ENCODE measurements around the gene PIF1. TPM values are rescaled to one million over a fixed set of nuclear protein-coding genes. Genes with fewer than 3 reads are reported as not detected.
"Not testable (repeated sequence)": the region's sequence is repeated elsewhere in the genome, so short reads cannot be mapped to it uniquely, and the experiment has no call there.

The PIF1 gene
- total RNA-seq, 1 donor from 2014 or later: 5.4 TPM

DNA sequence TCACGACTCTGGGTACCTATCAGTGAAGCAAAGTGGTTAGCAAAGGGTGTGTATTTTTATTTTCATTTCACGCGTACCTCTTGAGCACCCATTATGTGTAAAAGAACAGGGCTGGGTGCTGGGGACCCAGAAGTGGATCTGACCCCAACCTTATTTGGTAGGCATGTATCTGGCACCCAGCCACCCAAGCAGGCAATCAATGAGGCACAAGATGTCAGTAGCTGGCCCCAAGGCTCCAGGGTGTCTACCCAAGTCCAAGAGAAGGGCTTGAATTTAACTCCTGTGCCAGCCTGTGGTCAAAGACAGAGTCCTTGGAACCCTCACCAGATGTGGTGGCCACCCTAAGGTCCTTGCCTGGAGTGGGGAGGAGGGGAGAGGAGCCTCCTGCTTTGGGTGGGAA is 22.0 kb upstream of the PIF1 start:
- no peak for DNase-seq

GRCh38 chr15:64847016-64847415 is 21.6 kb upstream of the PIF1 start:
- no peak for DNase-seq

DNA sequence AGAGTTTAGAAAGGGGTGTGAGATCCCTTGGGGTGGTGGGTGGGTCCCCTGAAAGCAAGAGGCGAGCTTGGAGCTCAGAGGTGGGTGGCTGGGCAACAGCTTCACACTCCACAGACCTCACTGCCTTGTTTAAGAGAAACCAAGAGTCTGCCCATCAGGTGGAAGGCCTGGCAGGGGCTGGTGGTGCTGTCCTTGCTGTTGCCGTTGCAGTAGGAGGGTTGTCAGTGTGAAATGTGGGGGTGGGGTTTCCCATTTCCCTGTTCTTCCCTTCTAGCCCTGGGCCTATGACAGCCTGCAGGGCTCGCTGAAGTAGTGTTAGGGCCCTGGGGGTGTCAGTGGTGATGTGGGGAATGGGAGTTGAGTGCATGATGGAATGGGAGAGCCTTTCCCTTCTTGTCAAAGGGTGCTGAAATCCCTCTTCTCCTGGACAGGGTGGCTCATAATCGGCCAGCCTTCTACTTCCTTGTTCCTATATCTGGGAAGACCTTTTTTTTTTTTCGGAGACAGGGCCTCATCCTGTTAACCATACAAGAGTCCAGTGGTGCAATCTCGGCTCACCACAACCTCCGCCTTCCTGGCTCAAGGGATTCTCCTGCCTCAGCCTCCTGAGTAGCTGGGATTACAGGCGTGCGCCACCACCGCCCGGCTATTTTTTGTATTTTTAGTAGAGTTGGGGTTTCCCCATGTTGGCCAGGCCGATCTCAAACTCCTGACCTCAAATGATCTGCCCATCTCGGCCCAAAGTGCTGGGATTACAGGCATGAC is 20.6 kb upstream of the PIF1 start:
- DNase-seq: no peak

DNA sequence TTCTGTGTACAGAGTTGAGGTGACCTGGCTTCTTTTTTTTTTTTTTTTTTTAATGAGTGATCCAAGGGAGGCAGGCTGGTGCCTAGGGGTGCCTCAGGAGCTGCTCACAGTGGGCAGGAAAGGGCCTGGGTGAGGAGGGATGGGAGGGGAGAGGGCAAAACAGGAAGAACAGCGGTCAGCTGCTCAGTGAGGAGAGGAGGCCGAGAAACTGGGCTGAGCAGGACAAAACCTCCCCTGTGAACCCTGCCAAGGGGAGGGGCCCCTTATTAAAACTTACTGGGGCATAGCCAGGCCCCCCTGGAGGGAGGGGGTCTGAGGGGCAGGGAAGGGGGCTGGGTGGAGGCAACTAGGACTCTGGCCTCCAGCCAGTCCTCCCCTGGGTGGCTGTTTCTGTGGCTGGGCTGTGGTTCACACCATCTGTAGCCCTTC is 19.8 kb upstream of the PIF1 start:
- DNase-seq: peak; percentile 47

- peak; percentile 23 for DNase-seq
Observed at GRCh38 chr15:64844576-64845145, 19.2 kb upstream of the PIF1 start.

- DNase-seq: no peak
Observed at GRCh38 chr15:64843991-64844390, 18.5 kb upstream of the PIF1 start.

DNA sequence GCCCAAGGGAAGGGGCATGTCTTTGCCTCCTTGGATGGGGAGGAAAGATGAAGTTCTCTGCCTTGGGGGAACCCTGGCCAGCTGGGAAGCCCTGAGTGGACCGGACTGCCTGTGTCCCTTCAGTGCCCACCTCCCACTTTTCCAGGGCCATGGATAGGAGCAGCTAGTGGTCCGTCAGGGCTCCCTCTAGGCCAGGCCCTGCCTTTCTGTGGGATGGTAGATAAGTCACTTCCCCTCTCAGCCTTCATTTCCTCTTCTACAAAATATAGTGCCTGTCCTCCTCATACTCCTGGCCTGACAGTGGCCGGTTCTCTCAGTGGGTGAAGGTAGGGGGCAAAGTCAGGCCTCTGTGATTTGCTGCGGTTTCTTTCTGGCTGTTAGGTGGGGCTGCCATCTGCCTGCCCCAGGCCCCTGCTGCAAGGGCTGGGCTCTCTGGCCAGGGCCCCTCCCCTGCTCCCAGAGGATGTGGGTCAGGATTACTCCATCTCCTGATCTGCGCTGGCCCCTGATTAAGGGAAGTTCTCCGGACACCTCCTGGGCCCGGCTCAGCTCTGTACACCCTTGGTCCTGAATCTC is 17.6 kb upstream of the PIF1 start:
- DNase-seq: peak; percentile 83

DNA sequence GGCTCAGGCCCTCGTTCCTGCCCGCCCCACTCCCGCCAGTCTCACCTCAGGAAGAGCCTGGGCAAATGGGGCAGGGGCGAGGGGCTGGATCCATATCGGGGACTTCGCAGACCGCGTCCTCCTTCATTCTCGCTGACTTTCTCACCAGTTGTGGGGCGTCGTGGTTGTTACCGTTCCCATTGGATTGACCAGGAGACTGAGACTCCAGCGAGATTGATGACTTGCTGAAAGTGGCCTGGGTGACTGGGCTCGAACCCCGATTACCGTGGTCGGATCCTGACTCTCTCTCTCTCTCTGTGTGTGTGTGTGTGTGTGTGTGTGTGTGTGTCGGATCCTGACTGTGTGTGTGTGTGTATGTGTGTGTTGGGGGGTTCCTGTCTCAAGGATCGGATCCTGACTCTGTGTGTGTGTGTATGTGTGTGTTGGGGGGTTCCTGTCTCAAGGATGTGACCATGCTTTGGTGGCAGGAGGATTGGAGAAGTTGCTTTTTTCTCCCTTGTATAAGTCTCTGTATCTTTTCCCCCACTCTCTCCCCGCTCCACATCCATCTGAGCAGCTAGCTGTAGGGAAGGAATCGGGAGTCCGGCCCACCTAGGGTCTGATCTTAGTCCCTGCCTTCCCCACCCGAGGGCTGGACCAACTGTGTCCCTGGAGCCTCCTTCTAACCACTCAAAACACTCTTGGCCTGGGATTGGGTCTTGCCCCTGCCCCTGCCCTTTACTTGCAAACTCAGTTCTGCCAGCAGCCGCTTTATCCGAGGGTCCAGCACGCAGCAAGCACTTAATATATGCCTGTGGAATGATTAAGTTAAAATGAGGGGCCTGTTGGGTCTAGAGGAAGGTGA is 16.9 kb upstream of the PIF1 start:
- DNase-seq: peak; percentile 50

GRCh38 chr15:64841344-64842095 is 16.1 kb upstream of the PIF1 start, which contains the start of gene PLEKHO2:
TSS of gene PLEKHO2 (plus strand) at chr15:64841915. CDS start at chr15:64842017, 102 bp downstream.
- peak; percentile 95 for DNase-seq

DNA sequence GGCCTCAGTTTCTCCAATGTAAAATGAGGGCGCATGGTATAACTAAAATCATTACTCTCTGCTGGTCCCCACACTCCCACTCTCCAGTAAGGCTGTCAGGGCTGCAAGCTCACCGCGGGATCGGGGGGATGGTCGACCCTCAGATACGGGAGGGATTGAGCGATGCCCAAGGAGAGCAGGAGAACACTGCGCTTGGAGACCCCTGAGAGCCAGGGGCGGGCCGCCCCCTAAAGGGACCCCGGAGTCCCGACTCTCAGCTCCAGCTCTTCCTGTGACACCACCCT is 15.6 kb upstream of the PIF1 start:
- DNase-seq: no peak

- DNase-seq: no peak
Observed at GRCh38 chr15:64837502-64837901, 12.1 kb upstream of the PIF1 start.

DNA sequence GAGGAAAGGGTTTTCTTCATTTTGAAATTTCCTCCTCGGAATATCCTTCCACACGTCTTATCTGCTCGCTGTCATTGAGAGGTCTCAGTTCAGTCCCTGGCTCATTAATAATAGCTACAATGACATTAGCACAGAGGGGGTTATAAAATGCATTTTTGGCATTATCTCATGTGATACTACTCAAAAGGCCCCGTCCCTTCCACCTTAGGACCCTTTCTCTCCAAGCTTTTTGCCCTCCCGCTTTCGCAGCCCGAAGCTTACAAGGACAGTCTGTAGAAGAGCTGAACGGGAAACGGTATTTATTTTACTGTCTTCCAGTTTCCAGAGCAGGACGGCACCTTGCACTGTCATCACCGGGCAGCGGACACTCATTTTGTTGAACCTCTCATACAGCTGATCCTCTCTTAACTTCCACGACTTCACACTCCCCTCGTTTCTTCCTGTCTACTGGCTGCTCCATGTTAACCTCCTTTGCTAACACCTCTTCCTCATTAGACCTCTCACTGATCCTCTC is 10.6 kb upstream of the PIF1 start:
- peak; percentile 31 for DNase-seq

GRCh38 chr15:64833690-64834089 is 8.2 kb upstream of the PIF1 start:
- DNase-seq: no peak

GRCh38 chr15:64828985-64829384 is 3.5 kb upstream of the PIF1 start:
- DNase-seq: no peak

DNA sequence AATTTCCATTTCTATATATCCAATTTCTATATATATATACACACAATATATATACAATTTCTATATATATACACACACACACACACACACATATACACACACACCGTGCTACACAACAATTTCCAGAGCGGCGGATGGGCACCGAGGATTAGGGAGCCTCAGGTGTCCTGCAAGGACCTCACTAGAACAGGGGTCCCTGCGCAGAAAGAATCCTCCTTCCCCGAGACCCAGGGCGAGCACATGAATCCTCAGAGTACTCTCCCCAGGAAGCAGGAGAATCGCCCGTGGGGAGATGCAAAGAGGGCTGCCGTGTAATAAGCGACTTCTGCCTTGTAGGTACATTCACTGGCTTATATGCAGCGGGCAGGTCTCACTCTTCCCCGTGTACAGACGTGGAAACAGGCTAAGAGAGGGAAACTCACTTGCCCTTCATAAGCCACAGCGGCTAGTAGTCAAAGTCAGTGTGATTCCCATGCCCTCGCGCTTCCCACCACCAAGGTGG is 467 bp downstream of the PIF1 start:
- DNase-seq: peak; percentile 30

DNA sequence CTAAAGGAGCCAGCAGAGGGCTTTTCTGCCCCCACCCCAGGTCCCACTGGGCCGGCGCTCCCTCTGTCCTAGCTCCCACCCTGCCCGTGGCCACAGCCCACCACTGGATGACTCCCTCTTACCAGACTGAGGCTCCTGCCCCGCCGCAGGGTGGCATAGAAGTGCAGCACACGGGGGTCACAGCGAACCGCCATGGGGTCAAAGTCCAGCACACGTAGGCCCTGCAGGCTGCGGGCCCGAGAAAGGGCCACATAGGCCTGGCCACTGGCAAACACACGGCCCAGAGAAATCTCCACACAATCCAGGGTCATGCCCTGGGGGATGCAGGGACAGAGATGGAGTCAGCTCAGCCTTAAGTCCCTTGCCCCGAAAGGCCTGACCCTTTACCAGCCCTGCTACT is 9.0 kb downstream of the PIF1 start:
- no peak for DNase-seq

DNA sequence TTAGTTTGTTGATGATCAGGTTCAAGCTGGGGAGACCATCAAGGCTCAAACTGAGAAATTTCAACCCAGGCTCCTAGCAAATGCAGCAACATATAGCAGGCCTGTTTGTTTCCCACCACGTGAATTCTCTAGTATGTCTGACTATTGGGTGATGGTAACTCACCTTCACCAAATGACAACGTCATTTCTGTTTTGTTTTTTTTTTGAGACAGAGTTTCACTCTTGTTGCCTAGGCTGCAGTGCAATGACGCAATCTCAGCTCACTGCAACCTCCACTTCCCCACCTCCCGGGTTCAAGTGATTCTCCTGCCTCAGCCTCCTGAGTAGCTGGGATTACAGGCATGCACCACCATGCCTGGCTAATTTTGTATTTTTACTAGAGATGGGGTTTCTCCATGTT is 10.5 kb downstream of the PIF1 start:
- DNase-seq: not testable (repeated sequence)

DNA sequence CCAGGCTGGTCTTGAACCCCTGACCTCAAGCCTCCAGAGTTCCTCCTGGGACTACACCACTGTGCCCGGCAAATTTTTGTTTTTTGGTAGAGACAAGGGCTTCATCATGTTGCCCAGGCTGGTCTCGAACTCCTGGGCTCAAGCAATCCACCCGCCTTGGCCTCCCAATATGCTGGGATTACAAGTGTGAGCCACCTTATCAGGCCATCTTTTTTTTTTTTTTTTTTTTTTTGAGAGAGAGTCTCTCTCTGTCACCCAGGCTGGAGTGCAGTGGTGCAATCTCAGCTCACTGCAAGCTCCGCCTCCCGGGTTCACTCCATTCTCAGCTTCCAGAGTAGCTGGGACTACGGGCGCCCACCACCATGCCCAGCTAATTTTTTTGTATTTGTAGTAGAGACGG is 11.2 kb downstream of the PIF1 start:
- not testable (repeated sequence) for DNase-seq

GRCh38 chr15:64813075-64813474 is 12.4 kb downstream of the PIF1 start:
- peak; percentile 16 for DNase-seq

- DNase-seq: no peak
Observed at GRCh38 chr15:64810497-64811326, 14.7 kb downstream of the PIF1 start.

All from dermis blood vessel endothelial cell (primary cell).